ENCODE measurements around the gene COG3. TPM values are rescaled to one million over a fixed set of nuclear protein-coding genes. Genes with fewer than 3 reads are reported as not detected.

Gene COG3
- polyA plus RNA-seq, 4 donors: 15.9 to 29.4 (median 22.3) TPM

DNA sequence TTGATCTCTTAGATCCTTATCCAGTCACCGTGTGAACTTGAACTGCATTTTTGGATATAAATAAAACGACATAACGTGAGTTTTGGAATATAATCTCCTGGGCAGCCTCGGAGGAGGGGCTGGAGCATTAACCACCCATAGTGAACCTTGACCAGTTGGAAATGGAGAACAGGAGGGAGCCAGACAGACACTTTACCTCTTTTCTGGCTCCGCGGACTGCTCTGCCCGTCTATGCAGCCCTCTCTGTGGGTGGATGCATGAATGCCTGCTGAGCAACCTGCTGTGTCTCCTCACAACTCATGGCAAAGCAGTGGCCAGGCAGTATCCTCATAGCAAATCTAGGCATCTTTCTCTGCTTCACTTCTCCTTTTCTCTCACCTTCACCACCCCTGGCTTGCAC lies 10.5 kb upstream of the COG3 start:
- Histone ChIP-seq H3K9me3 (ENCODE audit: control insufficient read depth in 2 of 2, insufficient read depth in 1 of 2, low read depth in 1 of 2, low read length in 1 of 2) (peaks cover 0 to 7% of the 10 kb centered on the region in 2 donors), H3K36me3 (ENCODE audit: control insufficient read depth in 3 of 3, insufficient read depth in 2 of 3, low read depth in 1 of 3, low read length in 3 of 3) (no peaks in the 10 kb centered on the region), H3K27me3 (ENCODE audit: control insufficient read depth in 3 of 3, insufficient read depth in 3 of 3, low read length in 3 of 3) (no peaks in the 10 kb centered on the region), H3K27ac (ENCODE audit: low read depth in 1 of 3, low read length in 2 of 3) (no peak overlapping the region), H3K4me1 (ENCODE audit: control insufficient read depth in 3 of 3, insufficient read depth in 2 of 3, low read depth in 1 of 3, low read length in 2 of 3) (no peaks in the 10 kb centered on the region), H3K4me3 (ENCODE audit: low read depth in 1 of 3, low read length in 3 of 3) (no peak overlapping the region)
- FAIRE-seq: no peak
- 55 to 78% (median 70%) methylated on average over 7 of the region's 7 CpGs for WGBS, 3 donors
- no peak for DNase-seq

- Histone ChIP-seq H3K27ac (ENCODE audit: low read depth in 1 of 3, low read length in 2 of 3) (no peak overlapping the region), H3K9me3 (ENCODE audit: control insufficient read depth in 2 of 2, insufficient read depth in 1 of 2, low read depth in 1 of 2, low read length in 1 of 2) (peaks cover 0 to 7% of the 10 kb centered on the region in 2 donors), H3K4me3 (ENCODE audit: low read depth in 1 of 3, low read length in 3 of 3) (no peak overlapping the region), H3K4me1 (ENCODE audit: control insufficient read depth in 3 of 3, insufficient read depth in 2 of 3, low read depth in 1 of 3, low read length in 2 of 3) (no peaks in the 10 kb centered on the region), H3K27me3 (ENCODE audit: control insufficient read depth in 3 of 3, insufficient read depth in 3 of 3, low read length in 3 of 3) (no peaks in the 10 kb centered on the region), H3K36me3 (ENCODE audit: control insufficient read depth in 3 of 3, insufficient read depth in 2 of 3, low read depth in 1 of 3, low read length in 3 of 3) (no peaks in the 10 kb centered on the region)
- FAIRE-seq (no peak), DNase-seq (no peak)
- 88 to 96% (median 92%) methylated on average over 2 of the region's 2 CpGs for WGBS, 3 donors
Measured at GRCh38 chr13:45456196-45456972, 8.4 kb upstream of the COG3 start.

DNA sequence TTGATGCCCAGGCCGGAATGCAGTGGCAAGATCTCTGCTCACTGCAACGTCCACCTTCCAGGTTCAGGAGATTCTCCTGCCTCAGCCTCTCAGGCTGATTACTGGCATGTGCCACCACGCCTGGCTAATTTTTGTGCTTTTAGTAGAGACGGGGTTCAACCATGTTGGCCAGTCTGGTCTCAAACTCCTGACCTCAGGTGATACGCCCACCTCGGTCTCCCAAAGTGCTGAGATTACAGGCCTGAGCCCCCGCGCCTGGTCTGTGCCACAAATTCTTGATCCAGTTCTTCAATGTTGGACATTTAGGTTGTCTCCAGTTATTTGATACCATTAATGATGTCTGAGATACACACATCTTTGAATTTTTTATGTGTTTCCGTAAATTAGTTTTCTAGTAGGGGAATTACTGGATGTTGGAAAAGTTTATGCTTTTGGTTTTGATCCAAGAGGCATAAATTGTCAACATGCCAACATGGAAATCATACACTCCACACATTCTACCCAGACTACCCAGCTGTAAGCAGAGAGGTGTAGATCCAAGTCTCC lies 525 bp upstream of the COG3 start:
- peak overlapping the region; percentile 62 to 96 (median 94) for H3K27ac ChIP-seq (ENCODE audit: low read depth in 1 of 3, low read length in 2 of 3)
- 72 to 77% (median 76%) methylated on average over 9 of the region's 9 CpGs for WGBS, 3 donors
- FAIRE-seq: no peak

DNA sequence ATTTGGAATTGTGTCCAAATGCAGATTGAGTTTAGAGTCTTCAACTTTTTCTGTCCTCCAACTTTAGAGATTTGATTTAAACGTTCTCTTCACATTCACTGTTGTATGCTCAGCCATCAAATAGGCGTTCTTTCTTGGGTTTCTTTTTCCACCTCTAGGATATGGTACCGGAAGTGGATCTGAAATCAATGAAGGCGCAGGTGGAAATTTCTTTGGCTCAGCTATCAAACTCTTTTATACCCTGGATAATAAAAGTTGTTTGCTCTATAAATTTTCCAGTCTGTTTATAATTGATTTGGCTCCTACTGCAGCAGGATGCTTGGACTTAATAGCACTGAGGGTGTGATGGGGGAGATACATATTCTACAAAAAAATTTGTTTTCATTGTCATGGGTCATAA lies 1.6 kb downstream of the COG3 start:
- Histone ChIP-seq H3K27ac (ENCODE audit: low read depth in 1 of 3, low read length in 2 of 3) (peak overlapping the region in 1 of 3 donors; percentile 53), H3K27me3 (ENCODE audit: control insufficient read depth in 3 of 3, insufficient read depth in 3 of 3, low read length in 3 of 3) (no peaks in the 10 kb centered on the region), H3K4me1 (ENCODE audit: control insufficient read depth in 3 of 3, insufficient read depth in 2 of 3, low read depth in 1 of 3, low read length in 2 of 3) (peaks cover 2 to 27% (median 6%) of the 10 kb centered on the region in 3 donors), H3K36me3 (ENCODE audit: control insufficient read depth in 3 of 3, insufficient read depth in 2 of 3, low read depth in 1 of 3, low read length in 3 of 3) (no peaks in the 10 kb centered on the region), H3K4me3 (ENCODE audit: low read depth in 1 of 3, low read length in 3 of 3) (peak overlapping the region in 1 of 3 donors; percentile 92), H3K9me3 (ENCODE audit: control insufficient read depth in 2 of 2, insufficient read depth in 1 of 2, low read depth in 1 of 2, low read length in 1 of 2) (no peaks in the 10 kb centered on the region)
- WGBS, 3 donors: 14 to 57% (median 33%) methylated on average over 4 of the region's 4 CpGs
- no peak for FAIRE-seq
- peak in 1 of 2 donors; percentile 62 for DNase-seq

More for the DNA sequence above, 525 bp upstream of the COG3 start:
- Histone ChIP-seq H3K36me3 (ENCODE audit: control insufficient read depth in 3 of 3, insufficient read depth in 2 of 3, low read depth in 1 of 3, low read length in 3 of 3) (no peaks in the 10 kb centered on the region), H3K4me3 (ENCODE audit: low read depth in 1 of 3, low read length in 3 of 3) (peak overlapping the region in 1 of 3 donors; percentile 88), H3K27me3 (ENCODE audit: control insufficient read depth in 3 of 3, insufficient read depth in 3 of 3, low read length in 3 of 3) (no peaks in the 10 kb centered on the region), H3K9me3 (ENCODE audit: control insufficient read depth in 2 of 2, insufficient read depth in 1 of 2, low read depth in 1 of 2, low read length in 1 of 2) (no peaks in the 10 kb centered on the region), H3K4me1 (ENCODE audit: control insufficient read depth in 3 of 3, insufficient read depth in 2 of 3, low read depth in 1 of 3, low read length in 2 of 3) (peaks cover 2 to 27% (median 6%) of the 10 kb centered on the region in 3 donors)
- no peak for DNase-seq

- H3K27ac ChIP-seq (ENCODE audit: low read depth in 1 of 3, low read length in 2 of 3): no peak overlapping the region
- no peak for FAIRE-seq
- no peaks in the 10 kb centered on the region for H3K36me3 ChIP-seq (ENCODE audit: control insufficient read depth in 3 of 3, insufficient read depth in 2 of 3, low read depth in 1 of 3, low read length in 3 of 3)
- H3K9me3 ChIP-seq (ENCODE audit: control insufficient read depth in 2 of 2, insufficient read depth in 1 of 2, low read depth in 1 of 2, low read length in 1 of 2): no peaks in the 10 kb centered on the region
- peaks cover 4 to 27% (median 6%) of the 10 kb centered on the region in 3 donors for H3K4me1 ChIP-seq (ENCODE audit: control insufficient read depth in 3 of 3, insufficient read depth in 2 of 3, low read depth in 1 of 3, low read length in 2 of 3)
- DNase-seq: peak in 1 of 2 donors; percentile 43
- no peak overlapping the region for H3K4me3 ChIP-seq (ENCODE audit: low read depth in 1 of 3, low read length in 3 of 3)
- H3K27me3 ChIP-seq (ENCODE audit: control insufficient read depth in 3 of 3, insufficient read depth in 3 of 3, low read length in 3 of 3): no peaks in the 10 kb centered on the region
- WGBS, 3 donors: 4 to 47% (median 17%) methylated on average over 1 of the region's 1 CpG
Measured at GRCh38 chr13:45468635-45469034, 3.9 kb downstream of the COG3 start.

DNA sequence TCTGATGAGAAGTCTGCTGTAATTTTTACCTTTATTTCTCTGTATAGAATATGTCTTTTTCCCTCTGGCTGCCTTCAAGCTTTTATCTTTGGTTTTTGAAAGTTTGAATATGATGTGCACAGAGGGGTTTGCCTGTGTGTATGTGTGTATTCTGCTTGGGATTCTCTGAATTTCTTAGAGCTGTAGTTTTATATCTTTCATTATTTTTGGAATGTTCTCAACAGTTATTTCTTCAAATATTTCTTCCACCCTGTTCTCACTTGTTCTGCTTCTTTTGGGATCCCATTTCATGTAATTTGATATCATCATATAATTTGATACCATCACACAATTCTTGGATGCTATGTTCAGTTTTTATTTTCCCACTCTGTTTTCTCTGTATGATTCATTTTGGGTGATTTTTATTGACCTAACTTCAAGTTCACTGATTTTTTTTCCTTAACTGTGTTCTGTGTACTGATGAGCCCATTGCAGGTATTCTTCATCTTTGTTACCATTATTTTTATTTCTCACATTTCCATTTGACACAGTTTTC lies 7.5 kb downstream of the COG3 start:
- H3K27me3 ChIP-seq (ENCODE audit: control insufficient read depth in 3 of 3, insufficient read depth in 3 of 3, low read length in 3 of 3): no peaks in the 10 kb centered on the region
- no peak overlapping the region for H3K27ac ChIP-seq (ENCODE audit: low read depth in 1 of 3, low read length in 2 of 3)
- no peak for DNase-seq
- no peak overlapping the region for H3K4me3 ChIP-seq (ENCODE audit: low read depth in 1 of 3, low read length in 3 of 3)
- peaks cover 0 to 5% (median 2%) of the 10 kb centered on the region in 3 donors for H3K36me3 ChIP-seq (ENCODE audit: control insufficient read depth in 3 of 3, insufficient read depth in 2 of 3, low read depth in 1 of 3, low read length in 3 of 3)
- no peaks in the 10 kb centered on the region for H3K9me3 ChIP-seq (ENCODE audit: control insufficient read depth in 2 of 2, insufficient read depth in 1 of 2, low read depth in 1 of 2, low read length in 1 of 2)
- peaks cover 2 to 14% (median 7%) of the 10 kb centered on the region in 3 donors for H3K4me1 ChIP-seq (ENCODE audit: control insufficient read depth in 3 of 3, insufficient read depth in 2 of 3, low read depth in 1 of 3, low read length in 2 of 3)
- no peak for FAIRE-seq

GRCh38 chr13:45473627-45474026 lies 8.9 kb downstream of the COG3 start:
- no peak for FAIRE-seq
- H3K4me1 ChIP-seq (ENCODE audit: control insufficient read depth in 3 of 3, insufficient read depth in 2 of 3, low read depth in 1 of 3, low read length in 2 of 3): peaks cover 2 to 7% (median 3%) of the 10 kb centered on the region in 3 donors
- no peak overlapping the region for H3K27ac ChIP-seq (ENCODE audit: low read depth in 1 of 3, low read length in 2 of 3)
- DNase-seq: peak in 1 of 2 donors; percentile 31
- peaks cover 0 to 16% (median 2%) of the 10 kb centered on the region in 3 donors for H3K36me3 ChIP-seq (ENCODE audit: control insufficient read depth in 3 of 3, insufficient read depth in 2 of 3, low read depth in 1 of 3, low read length in 3 of 3)
- 27 to 57% (median 46%) methylated on average over 2 of the region's 2 CpGs for WGBS, 3 donors
- H3K27me3 ChIP-seq (ENCODE audit: control insufficient read depth in 3 of 3, insufficient read depth in 3 of 3, low read length in 3 of 3): no peaks in the 10 kb centered on the region
- H3K9me3 ChIP-seq (ENCODE audit: control insufficient read depth in 2 of 2, insufficient read depth in 1 of 2, low read depth in 1 of 2, low read length in 1 of 2): no peaks in the 10 kb centered on the region
- H3K4me3 ChIP-seq (ENCODE audit: low read depth in 1 of 3, low read length in 3 of 3): no peak overlapping the region

- DNase-seq: no peak
- FAIRE-seq: no peak
- 74 to 88% (median 86%) methylated on average over 3 of the region's 3 CpGs for WGBS, 3 donors
- H3K9me3 ChIP-seq (ENCODE audit: control insufficient read depth in 2 of 2, insufficient read depth in 1 of 2, low read depth in 1 of 2, low read length in 1 of 2): no peaks in the 10 kb centered on the region
- H3K4me1 ChIP-seq (ENCODE audit: control insufficient read depth in 3 of 3, insufficient read depth in 2 of 3, low read depth in 1 of 3, low read length in 2 of 3): peaks cover 0 to 5% (median 2%) of the 10 kb centered on the region in 3 donors
- peaks cover 0 to 18% (median 2%) of the 10 kb centered on the region in 3 donors for H3K36me3 ChIP-seq (ENCODE audit: control insufficient read depth in 3 of 3, insufficient read depth in 2 of 3, low read depth in 1 of 3, low read length in 3 of 3)
- no peak overlapping the region for H3K4me3 ChIP-seq (ENCODE audit: low read depth in 1 of 3, low read length in 3 of 3)
- no peak overlapping the region for H3K27ac ChIP-seq (ENCODE audit: low read depth in 1 of 3, low read length in 2 of 3)
- H3K27me3 ChIP-seq (ENCODE audit: control insufficient read depth in 3 of 3, insufficient read depth in 3 of 3, low read length in 3 of 3): no peaks in the 10 kb centered on the region
Measured at GRCh38 chr13:45474584-45475454, 10.1 kb downstream of the COG3 start.

Data from small intestine (tissue), 7 donors.